Measurements from ENCODE around the gene C10orf105.

Gene C10orf105

DNA sequence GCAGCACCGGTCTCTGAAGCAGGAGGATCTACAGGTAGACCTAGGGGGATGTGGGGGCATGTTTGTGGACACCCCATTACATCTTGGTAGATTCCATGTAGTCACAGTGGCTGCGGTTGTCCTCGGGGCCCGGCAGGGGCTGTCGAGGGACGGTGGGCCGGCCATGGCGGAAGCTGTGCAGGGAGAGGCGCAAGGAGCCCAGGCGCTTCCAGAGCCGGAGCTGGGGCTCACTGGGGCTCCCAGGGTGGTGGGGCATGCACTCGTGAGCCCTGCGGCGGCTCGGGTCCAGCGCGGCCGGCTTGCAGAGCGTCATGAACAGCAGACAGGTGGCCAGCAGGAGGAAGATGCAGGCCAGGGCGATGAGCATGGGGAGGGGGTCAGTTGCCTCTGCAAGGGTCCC, 3.7 kb downstream of the C10orf105 start:
- TF ChIP-seq SIN3A (IDR thresholded peaks at IDR 0.05; ENCODE audit: borderline replicate concordance, insufficient read depth, low read length): no peak
- no peak for TF ChIP-seq FOXP2 (optimal IDR thresholded peaks at IDR 0.05; ENCODE audit: borderline replicate concordance, extremely low read depth, extremely low read length, insufficient read depth)
- TF ChIP-seq TAF1 (IDR thresholded peaks at IDR 0.05; ENCODE audit: borderline replicate concordance, insufficient read depth, low read length): no peak
- TF ChIP-seq POLR2AphosphoS5 (IDR thresholded peaks at IDR 0.05; ENCODE audit: low read depth, low read length): no peak
- TF ChIP-seq, protein P1, sequence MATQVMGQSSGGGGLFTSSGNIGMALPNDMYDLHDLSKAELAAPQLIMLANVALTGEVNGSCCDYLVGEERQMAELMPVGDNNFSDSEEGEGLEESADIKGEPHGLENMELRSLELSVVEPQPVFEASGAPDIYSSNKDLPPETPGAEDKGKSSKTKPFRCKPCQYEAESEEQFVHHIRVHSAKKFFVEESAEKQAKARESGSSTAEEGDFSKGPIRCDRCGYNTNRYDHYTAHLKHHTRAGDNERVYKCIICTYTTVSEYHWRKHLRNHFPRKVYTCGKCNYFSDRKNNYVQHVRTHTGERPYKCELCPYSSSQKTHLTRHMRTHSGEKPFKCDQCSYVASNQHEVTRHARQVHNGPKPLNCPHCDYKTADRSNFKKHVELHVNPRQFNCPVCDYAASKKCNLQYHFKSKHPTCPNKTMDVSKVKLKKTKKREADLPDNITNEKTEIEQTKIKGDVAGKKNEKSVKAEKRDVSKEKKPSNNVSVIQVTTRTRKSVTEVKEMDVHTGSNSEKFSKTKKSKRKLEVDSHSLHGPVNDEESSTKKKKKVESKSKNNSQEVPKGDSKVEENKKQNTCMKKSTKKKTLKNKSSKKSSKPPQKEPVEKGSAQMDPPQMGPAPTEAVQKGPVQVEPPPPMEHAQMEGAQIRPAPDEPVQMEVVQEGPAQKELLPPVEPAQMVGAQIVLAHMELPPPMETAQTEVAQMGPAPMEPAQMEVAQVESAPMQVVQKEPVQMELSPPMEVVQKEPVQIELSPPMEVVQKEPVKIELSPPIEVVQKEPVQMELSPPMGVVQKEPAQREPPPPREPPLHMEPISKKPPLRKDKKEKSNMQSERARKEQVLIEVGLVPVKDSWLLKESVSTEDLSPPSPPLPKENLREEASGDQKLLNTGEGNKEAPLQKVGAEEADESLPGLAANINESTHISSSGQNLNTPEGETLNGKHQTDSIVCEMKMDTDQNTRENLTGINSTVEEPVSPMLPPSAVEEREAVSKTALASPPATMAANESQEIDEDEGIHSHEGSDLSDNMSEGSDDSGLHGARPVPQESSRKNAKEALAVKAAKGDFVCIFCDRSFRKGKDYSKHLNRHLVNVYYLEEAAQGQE (IDR thresholded peaks at IDR 0.05; ENCODE audit: insufficient read depth in 1 of 2, low read depth in 2 of 2, low read length in 2 of 2): no peak

DNA sequence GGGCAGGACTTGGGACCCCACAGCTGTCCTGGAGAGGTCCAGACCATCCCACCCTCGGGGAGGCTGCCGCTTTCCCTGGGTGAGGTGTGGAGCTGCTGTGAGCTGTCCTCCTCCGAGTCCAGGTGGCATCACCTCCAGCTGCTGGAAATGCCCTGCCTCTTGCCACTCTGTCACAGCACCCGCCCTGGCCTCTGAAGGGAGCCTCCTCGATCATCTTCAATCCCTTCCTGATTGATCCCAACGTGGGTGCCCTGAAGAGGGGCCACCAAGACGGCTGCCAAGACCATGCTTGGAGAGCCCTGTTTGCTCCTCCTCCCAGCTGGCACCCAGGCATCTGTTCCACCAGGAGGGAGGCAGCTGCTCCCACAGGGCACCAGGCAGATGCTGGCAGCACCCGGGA, 4.6 kb downstream of the C10orf105 start:
- TF ChIP-seq POLR2AphosphoS5 (IDR thresholded peaks at IDR 0.05; ENCODE audit: low read depth, low read length): no peak
- TF ChIP-seq, protein P1 (IDR thresholded peaks at IDR 0.05; ENCODE audit: insufficient read depth in 1 of 2, low read depth in 2 of 2, low read length in 2 of 2): no peak
- TF ChIP-seq TAF1 (IDR thresholded peaks at IDR 0.05; ENCODE audit: borderline replicate concordance, insufficient read depth, low read length): no peak
- TF ChIP-seq SIN3A (IDR thresholded peaks at IDR 0.05; ENCODE audit: borderline replicate concordance, insufficient read depth, low read length): no peak
- TF ChIP-seq FOXP2 (optimal IDR thresholded peaks at IDR 0.05; ENCODE audit: borderline replicate concordance, extremely low read depth, extremely low read length, insufficient read depth): no peak

DNA sequence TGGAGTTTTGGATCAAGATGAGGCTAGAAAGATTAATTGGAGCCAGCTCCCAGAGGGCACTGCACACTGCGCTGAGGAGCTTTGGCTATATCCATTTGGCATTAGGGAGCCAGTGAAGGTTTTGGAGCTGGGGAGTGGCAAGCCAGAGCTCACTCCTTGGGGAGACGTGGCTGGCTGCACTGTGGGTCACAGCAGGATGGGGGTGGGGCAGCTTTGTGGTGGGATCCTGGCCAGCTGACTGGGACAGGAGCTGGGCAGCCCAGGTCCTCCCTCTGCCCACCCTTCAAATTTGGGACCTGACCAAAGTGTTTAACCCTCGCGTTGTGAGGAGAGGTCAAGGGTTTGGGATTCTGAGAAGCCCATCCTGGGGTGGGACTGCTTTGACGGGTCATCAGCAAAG, 5.0 kb downstream of the C10orf105 start:
- no peak for TF ChIP-seq FOXP2 (optimal IDR thresholded peaks at IDR 0.05; ENCODE audit: borderline replicate concordance, extremely low read depth, extremely low read length, insufficient read depth)
- no peak for TF ChIP-seq POLR2AphosphoS5 (IDR thresholded peaks at IDR 0.05; ENCODE audit: low read depth, low read length)
- TF ChIP-seq SIN3A (IDR thresholded peaks at IDR 0.05; ENCODE audit: borderline replicate concordance, insufficient read depth, low read length): no peak
- TF ChIP-seq TAF1 (IDR thresholded peaks at IDR 0.05; ENCODE audit: borderline replicate concordance, insufficient read depth, low read length): no peak
- TF ChIP-seq, protein P1 (IDR thresholded peaks at IDR 0.05; ENCODE audit: insufficient read depth in 1 of 2, low read depth in 2 of 2, low read length in 2 of 2): no peak

DNA sequence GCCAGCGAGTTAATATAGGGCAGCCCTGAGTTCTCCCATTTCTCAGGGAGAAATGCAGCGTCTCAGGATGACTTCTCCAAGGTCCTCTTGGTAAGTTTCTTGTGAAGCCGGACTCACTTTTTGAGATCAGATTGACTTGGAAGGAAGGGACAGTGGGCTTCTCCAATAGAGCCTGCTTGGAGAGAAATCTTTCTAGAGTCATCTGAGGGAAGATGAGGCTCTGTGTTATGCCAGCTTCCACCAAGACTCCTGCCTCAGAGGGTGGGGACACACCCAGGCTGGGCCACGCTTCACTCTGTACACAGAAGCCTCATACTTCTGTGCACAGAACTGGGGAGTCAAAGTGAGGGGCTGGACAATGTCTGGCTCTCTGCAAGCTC, 5.6 kb downstream of the C10orf105 start:
- TF ChIP-seq TAF1 (IDR thresholded peaks at IDR 0.05; ENCODE audit: borderline replicate concordance, insufficient read depth, low read length): no peak
- TF ChIP-seq, protein P1 (IDR thresholded peaks at IDR 0.05; ENCODE audit: insufficient read depth in 1 of 2, low read depth in 2 of 2, low read length in 2 of 2): no peak
